Breast epithelium (tissue), 3 donors: ENCODE measurements around the gene ABR.

ENCODE experiments used
- POLR2A ChIP-seq: fragments of 450-650 bp; IDR thresholded peaks from one replicate; pipeline ENCODE4 v1.6.1; 2016; ENCODE audit warnings: antibody characterized with exemption, mild to moderate bottlenecking, moderate library complexity
- POLR2AphosphoS5 ChIP-seq, 3 donors: sonication (generic); formaldehyde crosslinking; IDR thresholded peaks; one replicate each; pipeline ENCODE4 v1.6.1; 2017; ENCODE audit warnings: antibody characterized with exemption in 3 of 3
- TF ChIP-seq, protein P1 (sequence below), 3 donors: fragments of 450-650 bp; IDR thresholded peaks; one replicate each; pipeline ENCODE4 v1.5.1; 2016 to 2017; ENCODE audit warnings: antibody characterized with exemption in 3 of 3, mild to moderate bottlenecking in 3 of 3, moderate library complexity in 3 of 3

DNA sequence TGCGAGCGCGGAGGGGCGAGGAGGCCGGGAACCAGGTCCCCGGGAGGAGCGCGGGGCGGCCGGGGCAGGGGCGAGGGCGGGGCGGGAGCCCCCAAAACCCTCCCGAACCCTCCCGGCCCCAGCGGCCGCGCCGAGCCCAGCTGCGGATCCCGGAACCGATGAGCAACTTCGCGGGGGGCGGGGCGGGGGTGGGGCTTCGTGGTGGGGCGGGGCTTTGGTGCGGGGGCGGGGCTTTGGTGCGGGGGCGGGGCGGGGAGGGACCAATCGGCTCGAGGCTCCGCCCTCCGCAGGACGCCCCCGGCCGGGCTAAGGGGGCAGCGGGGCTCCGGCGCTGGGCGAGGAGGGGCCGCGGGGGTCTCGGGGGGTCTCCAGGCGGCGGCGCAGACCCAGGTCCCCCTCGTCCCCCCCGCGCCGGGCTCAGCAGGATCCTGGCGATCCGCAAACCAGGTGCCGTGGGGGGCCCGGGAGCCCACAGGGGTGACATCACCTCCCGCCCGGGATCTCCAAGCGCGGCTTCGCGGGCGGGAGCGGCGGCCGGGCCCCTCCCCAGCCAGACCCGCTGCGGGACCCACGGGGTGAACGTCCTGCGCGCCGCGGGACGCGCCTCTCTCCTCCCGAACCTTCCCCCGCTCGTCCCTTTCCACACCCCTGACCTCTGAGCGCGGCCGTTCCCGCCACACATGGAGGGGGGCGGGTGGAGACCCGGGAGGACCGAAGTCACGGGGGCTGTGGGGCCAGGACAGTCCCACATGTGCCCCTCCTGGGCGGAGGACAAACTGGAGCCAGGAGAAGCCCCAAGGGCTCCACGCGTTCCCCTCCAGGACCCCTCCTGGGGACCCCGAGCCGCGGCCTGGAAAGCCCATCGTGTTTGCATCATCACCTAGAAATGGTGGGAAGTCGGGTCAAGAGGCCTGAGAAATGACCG lies at the start of gene ABR:
- TF ChIP-seq POLR2AphosphoS5 (IDR thresholded peaks at IDR 0.05) (peak in 2 of 3 donors; percentile 32 to 79), POLR2A (peak; percentile 53)
- TF ChIP-seq, protein P1, sequence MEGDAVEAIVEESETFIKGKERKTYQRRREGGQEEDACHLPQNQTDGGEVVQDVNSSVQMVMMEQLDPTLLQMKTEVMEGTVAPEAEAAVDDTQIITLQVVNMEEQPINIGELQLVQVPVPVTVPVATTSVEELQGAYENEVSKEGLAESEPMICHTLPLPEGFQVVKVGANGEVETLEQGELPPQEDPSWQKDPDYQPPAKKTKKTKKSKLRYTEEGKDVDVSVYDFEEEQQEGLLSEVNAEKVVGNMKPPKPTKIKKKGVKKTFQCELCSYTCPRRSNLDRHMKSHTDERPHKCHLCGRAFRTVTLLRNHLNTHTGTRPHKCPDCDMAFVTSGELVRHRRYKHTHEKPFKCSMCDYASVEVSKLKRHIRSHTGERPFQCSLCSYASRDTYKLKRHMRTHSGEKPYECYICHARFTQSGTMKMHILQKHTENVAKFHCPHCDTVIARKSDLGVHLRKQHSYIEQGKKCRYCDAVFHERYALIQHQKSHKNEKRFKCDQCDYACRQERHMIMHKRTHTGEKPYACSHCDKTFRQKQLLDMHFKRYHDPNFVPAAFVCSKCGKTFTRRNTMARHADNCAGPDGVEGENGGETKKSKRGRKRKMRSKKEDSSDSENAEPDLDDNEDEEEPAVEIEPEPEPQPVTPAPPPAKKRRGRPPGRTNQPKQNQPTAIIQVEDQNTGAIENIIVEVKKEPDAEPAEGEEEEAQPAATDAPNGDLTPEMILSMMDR (IDR thresholded peaks at IDR 0.05) = no peak
